Head of caudate nucleus (tissue), 42 donors: ENCODE results near the gene PRMT3.
"Not testable (repeated sequence)": the region's sequence is repeated elsewhere in the genome, so short reads cannot be mapped to it uniquely, and the experiment has no call there.

Experiments
- DNase-seq, 42 donors: peaks; one replicate each; pipeline versions ENCODE4 v3.0.0 to v3.0.0-alpha.2; 2020 to 2021; ENCODE audit warnings: mixed read lengths in 7 of 42
- intact Hi-C: fragments of 100-400 bp; cut with DNase I; formaldehyde crosslinking; loops from one replicate; pipeline ENCODE4 v1.15.0; 2022

The PRMT3 gene

GRCh38 chr11:20551096-20551495, 163.6 kb downstream of the PRMT3 start:
- intact Hi-C loops, result no loop called here
- no peak for DNase-seq

GRCh38 chr11:20555783-20556182, 168.3 kb downstream of the PRMT3 start:
- intact Hi-C loops, result no loop called here
- DNase-seq, result no peak

- DNase-seq, intact Hi-C loops: not testable (repeated sequence)
These were observed 168.9 kb downstream of the PRMT3 start for GRCh38 chr11:20556396-20556795.

- intact Hi-C loops, result no loop called here
- DNase-seq, result no peak
These were observed 171.2 kb downstream of the PRMT3 start for GRCh38 chr11:20558741-20559140.
